CD4-positive, alpha-beta memory T cell (primary cell): ENCODE data around the gene RAC2. TPM values are rescaled to one million over a fixed set of nuclear protein-coding genes. Genes with fewer than 3 reads are reported as not detected.

ENCODE experiments used
- CTCF ChIA-PET: fragments of 350-600 bp; sonication (Branson Sonifier 250); formaldehyde crosslinking; loops from one replicate; lab custom pipeline; 2021; ENCODE audit warnings: inconsistent platforms; ENCODE audit not compliant: partially characterized antibody; lab: Charles Lee
- POLR2A ChIA-PET: fragments of 350-600 bp; sonication (Branson Sonifier 250); formaldehyde crosslinking; loops from one replicate; lab custom pipeline; 2021; ENCODE audit not compliant: partially characterized antibody; lab: Charles Lee
- DNase-seq, 5 donors: peaks; one replicate each; pipeline versions ENCODE4 v3.0.0 to v3.0.0-alpha.2; 2020 to 2022; ENCODE audit warnings: mixed read lengths in 1 of 5
- H3K27ac ChIP-seq: one replicate; pipeline ENCODE4 v1.7.0; 2013; ENCODE audit warnings: low read depth, low read length
- H3K27me3 ChIP-seq: 2 replicates; pipeline ENCODE4 v1.7.0; 2013; ENCODE audit warnings: mild to moderate bottlenecking, low read length, moderate library complexity; ENCODE audit not compliant: insufficient read depth
- H3K36me3 ChIP-seq: 2 replicates; pipeline ENCODE4 v1.7.0; 2013; ENCODE audit warnings: mild to moderate bottlenecking, low read length, moderate library complexity; ENCODE audit not compliant: insufficient read depth
- H3K4me1 ChIP-seq: 2 replicates; pipeline ENCODE4 v1.7.0; 2013; ENCODE audit warnings: mild to moderate bottlenecking, low read length, moderate library complexity; ENCODE audit not compliant: insufficient read depth
- H3K4me3 ChIP-seq, 2 donors: one replicate each; pipeline ENCODE4 v1.7.0; 2013; ENCODE audit warnings: low read length in 2 of 2, mild to moderate bottlenecking in 1 of 2
- H3K9me3 ChIP-seq, 2 donors: one replicate each; pipeline ENCODE4 v1.7.0; 2013; ENCODE audit warnings: low read length in 2 of 2, control low read depth in 1 of 2; ENCODE audit not compliant: control insufficient read depth in 1 of 2
- H3K27ac Mint-ChIP-seq, 7 donors: one replicate each; pipeline ENCODE4 v1.8.0; 2020 to 2021; ENCODE audit warnings: mixed read lengths in 7 of 7, mild to moderate bottlenecking in 6 of 7, inconsistent platforms in 3 of 7, moderate library complexity in 3 of 7
- H3K27me3 Mint-ChIP-seq, 2 donors: one replicate each; pipeline ENCODE4 v1.8.0; 2020 to 2021; ENCODE audit warnings: mixed read lengths in 2 of 2
- H3K36me3 Mint-ChIP-seq, 2 donors: one replicate each; pipeline ENCODE4 v1.8.0; 2020 to 2021; ENCODE audit warnings: mixed read lengths in 2 of 2, inconsistent platforms in 1 of 2, mild to moderate bottlenecking in 1 of 2
- H3K4me1 Mint-ChIP-seq, 4 donors: one replicate each; pipeline ENCODE4 v1.8.0; 2020 to 2021; ENCODE audit warnings: mixed read lengths in 4 of 4, mild to moderate bottlenecking in 1 of 4
- H3K4me3 Mint-ChIP-seq, 8 donors: one replicate each; pipeline ENCODE4 v1.8.0; 2020 to 2021; ENCODE audit warnings: mixed read lengths in 8 of 8, mild to moderate bottlenecking in 7 of 8, moderate library complexity in 6 of 8, inconsistent platforms in 3 of 8
- H3K9me3 Mint-ChIP-seq, 8 donors: one replicate each; pipeline ENCODE4 v1.8.0; 2020 to 2021; ENCODE audit warnings: mixed read lengths in 8 of 8, mild to moderate bottlenecking in 5 of 8, inconsistent platforms in 3 of 8, moderate library complexity in 1 of 8
- intact Hi-C: fragments of 100-400 bp; cut with micrococcal nuclease; formaldehyde crosslinking; loops from one replicate; pipeline ENCODE4 v1.15.1; 2023
- polyA plus RNA-seq, 2 donors: library from polyadenylated mRNA; unstranded; fragments of 300-500 nt; fragmentation: Illumina TruSeq; gene quantifications; one replicate each; pipeline ENCODE4 v1.2.3, GENCODE V29; 2021
- total RNA-seq, 2 experiments: library from RNA; stranded (reverse); gene quantifications; one replicate each; pipeline ENCODE4 v1.2.3, GENCODE V29; 2021

The RAC2 gene
- total and polyA plus RNA-seq, 4 experiments from 2014 or later, result 304 to 917 (median 521) TPM

DNA sequence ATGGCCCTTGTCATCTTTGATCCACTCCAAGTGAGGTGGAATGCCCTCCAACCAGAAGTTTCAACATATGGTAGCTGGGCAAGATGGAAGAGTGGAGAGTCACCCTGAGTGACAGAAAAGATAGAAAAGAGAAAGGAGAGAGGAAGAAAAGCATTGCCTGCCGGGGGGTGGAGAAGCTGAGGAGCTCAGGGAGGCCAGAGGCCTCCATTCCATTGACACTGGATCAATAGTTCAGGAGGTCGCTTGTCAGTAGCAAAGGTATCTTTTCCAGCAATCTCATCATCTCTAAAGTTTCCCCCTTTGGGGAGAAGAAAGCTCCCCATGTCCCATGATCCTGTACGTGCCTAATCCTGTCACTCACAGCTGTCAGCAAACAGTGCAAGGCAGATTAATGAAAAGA is 49.3 kb downstream of the RAC2 start:
- H3K4me1 ChIP-seq, result peaks cover 51% of the 10 kb centered on the region
- Mint-ChIP-seq H3K27ac (peak overlapping the region in 6 of 7 donors; percentile 65 to 95 (median 88)), H3K9me3 (no peaks in the 10 kb centered on the region), H3K36me3 (peaks cover 0 to 3% of the 10 kb centered on the region in 2 donors), H3K27me3 (no peaks in the 10 kb centered on the region), H3K4me1 (peaks cover 17 to 52% (median 30%) of the 10 kb centered on the region in 4 donors), H3K4me3 (peak overlapping the region in 1 of 8 donors; percentile 0)
- no peak for DNase-seq
- intact Hi-C loops, result loop anchor here (1.0 to 10.0 kb wide), 3 partner anchors 28 to 340 kb away; no protein-coding TSS in a partner anchor
- no peaks in the 10 kb centered on the region for H3K36me3 ChIP-seq
- no peaks in the 10 kb centered on the region for H3K9me3 ChIP-seq
- ChIA-PET POLR2A (interaction anchor here (0.8 to 3.6 kb wide), 12 partner anchors 8 to 116 kb away, joined by 3 to 18 read pairs (median 6); partner anchors contain the start of gene IL2RB), CTCF (interaction anchor here (1.2 to 2.3 kb wide), 4 partner anchors 25 to 115 kb away, joined by 3 to 13 read pairs (median 6); partner anchors contain the start of gene IL2RB)
- H3K4me3 ChIP-seq, result no peak overlapping the region
- no peak overlapping the region for H3K27ac ChIP-seq
- H3K27me3 ChIP-seq, result no peaks in the 10 kb centered on the region

DNA sequence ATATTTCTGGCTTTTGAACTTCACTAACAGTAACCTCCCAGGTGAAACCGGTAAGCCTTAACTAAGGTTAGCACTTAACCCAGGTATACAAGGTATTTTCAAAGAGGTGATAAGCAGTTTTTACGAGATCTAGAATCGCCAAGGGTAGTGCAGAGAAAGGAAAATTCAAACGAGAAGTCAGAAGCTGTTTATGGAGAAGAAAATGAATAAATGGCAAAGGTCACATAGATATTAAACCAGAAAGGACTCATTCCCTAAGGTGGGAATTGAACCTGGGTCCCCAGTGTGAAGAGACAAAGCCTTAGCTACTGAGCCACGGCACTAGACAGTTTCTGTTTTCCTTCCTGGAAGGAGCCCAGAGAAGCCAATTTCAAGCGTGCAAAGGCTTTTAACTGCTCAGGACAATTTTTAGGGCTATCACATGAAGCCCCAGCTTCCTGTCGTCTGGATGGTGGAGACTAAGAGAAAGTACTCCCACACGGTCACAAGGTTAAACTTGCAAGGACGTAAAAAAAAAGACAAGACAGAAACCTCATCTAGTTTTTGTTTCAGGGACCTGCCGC is 50.4 kb downstream of the RAC2 start:
- no peak overlapping the region for H3K4me3 ChIP-seq
- no peaks in the 10 kb centered on the region for H3K36me3 ChIP-seq
- Mint-ChIP-seq H3K27ac (peak overlapping the region; percentile 68 to 95 (median 90)), H3K4me1 (peaks cover 18 to 55% (median 33%) of the 10 kb centered on the region in 4 donors), H3K9me3 (no peaks in the 10 kb centered on the region), H3K27me3 (no peaks in the 10 kb centered on the region), H3K36me3 (peaks cover 0 to 3% of the 10 kb centered on the region in 2 donors), H3K4me3 (peak overlapping the region; percentile 49 to 82 (median 60))
- peaks cover 51% of the 10 kb centered on the region for H3K4me1 ChIP-seq
- H3K27me3 ChIP-seq, result no peaks in the 10 kb centered on the region
- H3K9me3 ChIP-seq, result no peaks in the 10 kb centered on the region
- DNase-seq, result peak; percentile 41 to 63 (median 45)
- intact Hi-C loops, result loop anchor here (1.0 to 10.0 kb wide), 3 partner anchors 27 to 339 kb away; no protein-coding TSS in a partner anchor
- POLR2A ChIA-PET, result interaction anchor here (0.8 to 3.6 kb wide), 16 partner anchors 9 to 114 kb away, joined by 3 to 18 read pairs (median 5); partner anchors contain the start of gene IL2RB
- CTCF ChIA-PET, result interaction anchor here (1.0 to 2.3 kb wide), 7 partner anchors 24 to 114 kb away, joined by 3 to 13 read pairs (median 6); partner anchors contain the start of gene IL2RB
- peak overlapping the region; percentile 17 for H3K27ac ChIP-seq

DNA sequence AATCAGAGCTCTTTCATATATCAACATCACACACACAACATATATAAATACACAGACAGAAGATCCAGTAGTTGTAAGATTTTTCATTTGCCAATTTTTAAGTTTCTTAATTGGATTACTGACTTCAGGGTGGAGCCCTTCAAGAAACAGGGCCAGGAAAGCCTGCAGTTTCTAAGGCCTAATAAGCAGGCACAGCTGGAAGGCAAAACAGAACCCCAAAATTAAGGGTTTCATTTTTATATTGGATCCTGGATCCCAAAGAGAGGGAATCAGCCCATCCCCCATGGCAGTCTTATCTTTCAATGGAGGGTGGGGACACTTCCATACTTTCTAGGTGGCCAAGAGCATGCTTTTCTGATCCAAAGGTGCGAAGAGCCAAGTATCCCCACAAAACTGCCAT is 51.3 kb downstream of the RAC2 start:
- no peaks in the 10 kb centered on the region for H3K9me3 Mint-ChIP-seq
- H3K4me1 ChIP-seq, result peaks cover 53% of the 10 kb centered on the region
- H3K4me1 Mint-ChIP-seq, result peaks cover 14 to 53% (median 34%) of the 10 kb centered on the region in 4 donors
- intact Hi-C loops, result loop anchor here (10.0 kb wide), 1 partner anchor 338 kb away; no protein-coding TSS in a partner anchor
- no peak for DNase-seq
- no peaks in the 10 kb centered on the region for H3K36me3 ChIP-seq
- ChIA-PET CTCF (interaction anchor here (1.3 to 2.2 kb wide), 5 partner anchors 26 to 114 kb away, joined by 3 to 8 read pairs (median 5); no protein-coding TSS in a partner anchor), POLR2A (interaction anchor here (0.8 to 3.6 kb wide), 13 partner anchors 8 to 72 kb away, joined by 3 to 18 read pairs (median 5); partner anchors contain the start of gene IL2RB)
- H3K27ac Mint-ChIP-seq, result peak overlapping the region in 4 of 7 donors; percentile 17 to 92 (median 50)
- peak overlapping the region in 2 of 8 donors; percentile 3 to 39 for H3K4me3 Mint-ChIP-seq
- no peaks in the 10 kb centered on the region for H3K36me3 Mint-ChIP-seq
- H3K27ac ChIP-seq, result no peak overlapping the region
- H3K27me3 Mint-ChIP-seq, result no peaks in the 10 kb centered on the region
- H3K27me3 ChIP-seq, result no peaks in the 10 kb centered on the region
- H3K9me3 ChIP-seq, result no peaks in the 10 kb centered on the region
- H3K4me3 ChIP-seq, result peak overlapping the region in 1 of 2 donors; percentile 8

DNA sequence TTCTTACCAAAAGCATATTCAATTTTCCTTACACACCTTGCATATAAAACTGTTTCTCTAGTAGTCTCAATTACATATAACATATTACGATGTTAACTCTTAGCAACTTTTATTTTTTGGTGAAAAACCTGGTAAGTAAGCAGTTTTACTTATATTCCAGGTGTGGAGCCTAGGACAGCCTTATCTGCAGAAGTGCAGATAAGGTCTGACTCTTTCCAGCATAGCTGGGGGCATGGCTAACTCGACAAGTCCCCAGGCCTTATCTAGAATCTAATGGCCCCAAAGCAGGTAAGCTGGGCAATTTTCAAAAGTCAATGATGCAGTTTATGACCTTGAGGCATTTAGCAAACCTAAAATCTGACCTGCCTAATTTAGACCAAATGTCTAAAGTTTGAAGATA is 51.9 kb downstream of the RAC2 start:
- peak overlapping the region in 1 of 7 donors; percentile 42 for H3K27ac Mint-ChIP-seq

GRCh38 chr22:37190262-37190780 is 53.7 kb downstream of the RAC2 start:
- H3K4me3 ChIP-seq, result no peak overlapping the region
- H3K4me1 Mint-ChIP-seq, result peaks cover 27 to 68% (median 44%) of the 10 kb centered on the region in 4 donors
- no peaks in the 10 kb centered on the region for H3K9me3 Mint-ChIP-seq
- ChIA-PET CTCF (interaction anchor here (0.8 to 2.3 kb wide), 2 partner anchors 9 to 112 kb away, joined by 3 to 10 read pairs; no protein-coding TSS in a partner anchor), POLR2A (interaction anchor here (0.6 to 1.7 kb wide), 2 partner anchors 26 to 42 kb away, joined by 3 to 5 read pairs; no protein-coding TSS in a partner anchor)
- no peak for DNase-seq
- H3K36me3 ChIP-seq, result no peaks in the 10 kb centered on the region
- H3K27ac ChIP-seq, result no peak overlapping the region
- H3K27me3 Mint-ChIP-seq, result no peaks in the 10 kb centered on the region
- H3K9me3 ChIP-seq, result no peaks in the 10 kb centered on the region
- H3K4me3 Mint-ChIP-seq, result no peak overlapping the region
- H3K27me3 ChIP-seq, result no peaks in the 10 kb centered on the region
- H3K36me3 Mint-ChIP-seq, result no peaks in the 10 kb centered on the region
- intact Hi-C loops, result loop anchor here (10.0 kb wide), 1 partner anchor 336 kb away; no protein-coding TSS in a partner anchor
- H3K27ac Mint-ChIP-seq, result no peak overlapping the region
- peaks cover 64% of the 10 kb centered on the region for H3K4me1 ChIP-seq

More for the DNA sequence above, 51.9 kb downstream of the RAC2 start:
- Histone ChIP-seq H3K4me3 (no peak overlapping the region), H3K9me3 (no peaks in the 10 kb centered on the region), H3K4me1 (peaks cover 53% of the 10 kb centered on the region), H3K36me3 (no peaks in the 10 kb centered on the region), H3K27me3 (no peaks in the 10 kb centered on the region), H3K27ac (no peak overlapping the region)
- no peak overlapping the region for H3K4me3 Mint-ChIP-seq
- DNase-seq, result no peak
- no peaks in the 10 kb centered on the region for H3K9me3 Mint-ChIP-seq
- peaks cover 14 to 55% (median 33%) of the 10 kb centered on the region in 4 donors for H3K4me1 Mint-ChIP-seq
- ChIA-PET POLR2A (interaction anchor here (0.8 to 3.6 kb wide), 6 partner anchors 8 to 50 kb away, joined by 3 to 18 read pairs (median 7); partner anchors contain the start of gene IL2RB), CTCF (interaction anchor here (1.3 to 2.2 kb wide), 5 partner anchors 25 to 114 kb away, joined by 3 to 8 read pairs (median 5); no protein-coding TSS in a partner anchor)
- intact Hi-C loops, result loop anchor here (10.0 kb wide), 1 partner anchor 337 kb away; no protein-coding TSS in a partner anchor
- H3K36me3 Mint-ChIP-seq, result no peaks in the 10 kb centered on the region
- no peaks in the 10 kb centered on the region for H3K27me3 Mint-ChIP-seq

DNA sequence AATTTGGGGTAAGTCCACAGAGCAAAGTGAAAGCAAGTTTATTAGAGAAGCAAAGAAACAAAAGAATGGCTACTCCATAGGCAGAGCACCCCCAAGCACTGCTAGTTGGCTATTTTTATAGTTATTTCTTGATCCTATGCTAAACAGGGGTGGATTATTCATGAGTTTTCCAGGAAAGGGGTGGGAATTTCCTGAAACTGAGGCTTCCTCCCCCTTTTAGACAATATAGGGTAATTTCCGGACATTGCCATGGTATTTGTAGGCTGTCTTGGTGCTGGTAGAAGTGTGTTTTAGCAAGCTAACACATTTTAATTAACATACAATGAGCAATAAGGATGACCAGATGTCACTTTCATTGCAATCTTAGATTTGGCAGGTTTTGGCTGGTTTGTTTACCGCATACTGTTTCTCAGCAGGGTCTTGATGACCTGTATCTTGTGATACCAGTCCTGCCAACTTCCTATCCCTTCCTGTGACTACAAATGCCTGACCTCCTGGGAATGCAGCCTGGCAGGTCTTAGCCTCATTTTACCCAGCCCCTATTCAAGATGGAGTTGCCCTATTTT is 55.1 kb downstream of the RAC2 start:
- no peaks in the 10 kb centered on the region for H3K36me3 Mint-ChIP-seq
- no peaks in the 10 kb centered on the region for H3K9me3 ChIP-seq
- H3K4me1 Mint-ChIP-seq, result peaks cover 26 to 63% (median 43%) of the 10 kb centered on the region in 4 donors
- no peaks in the 10 kb centered on the region for H3K27me3 ChIP-seq
- POLR2A ChIA-PET, result interaction anchor here (1.7 kb wide), 1 partner anchor 40 kb away, joined by 5 read pairs; no protein-coding TSS in a partner anchor
- H3K27me3 Mint-ChIP-seq, result no peaks in the 10 kb centered on the region
- H3K27ac ChIP-seq, result no peak overlapping the region
- H3K4me1 ChIP-seq, result peaks cover 67% of the 10 kb centered on the region
- peak overlapping the region in 2 of 8 donors; percentile 15 to 43 for H3K4me3 Mint-ChIP-seq
- H3K9me3 Mint-ChIP-seq, result no peaks in the 10 kb centered on the region
- CTCF ChIA-PET, result interaction anchor here (2.3 kb wide), 1 partner anchor 11 kb away, joined by 10 read pairs; no protein-coding TSS in a partner anchor
- peak overlapping the region in 1 of 7 donors; percentile 18 for H3K27ac Mint-ChIP-seq
- intact Hi-C loops, result no loop called here
- H3K4me3 ChIP-seq, result no peak overlapping the region
- DNase-seq, result no peak
- H3K36me3 ChIP-seq, result no peaks in the 10 kb centered on the region
